ENCODE measurements around the gene SLC4A1. TPM values are rescaled to one million over a fixed set of nuclear protein-coding genes. Genes with fewer than 3 reads are reported as not detected.

The SLC4A1 gene
- total and polyA plus RNA-seq, 2 of the 13 experiments (the other 11 are each of a cell fraction or from before 2014, with no cell fraction given): not detected

- TF ChIP-seq NPAS2 (CRISPR knock-in tag; IDR thresholded peaks at IDR 0.05; ENCODE audit: borderline replicate concordance) (no peak), CSRNP1 (CRISPR knock-in tag; IDR thresholded peaks at IDR 0.05) (no peak), ZNF280B (CRISPR knock-in tag; IDR thresholded peaks at IDR 0.05; ENCODE audit: borderline replicate concordance) (no peak), ZNF232 (CRISPR knock-in tag; IDR thresholded peaks at IDR 0.05; ENCODE audit: borderline replicate concordance) (peak; percentile 83), ZBTB39 (CRISPR knock-in tag; IDR thresholded peaks at IDR 0.05) (no peak), ZNF383 (CRISPR knock-in tag; IDR thresholded peaks at IDR 0.05; ENCODE audit: borderline replicate concordance) (no peak), DNMT1 (CRISPR knock-in tag; IDR thresholded peaks at IDR 0.05) (no peak), ATF6 (CRISPR knock-in tag; conservative IDR thresholded peaks at IDR 0.05) (peak; percentile 96), KDM3A (CRISPR knock-in tag; IDR thresholded peaks at IDR 0.05; ENCODE audit: low read depth) (peak; percentile 82; the same call in 1 of the 2 replicates), WIZ (CRISPR knock-in tag; IDR thresholded peaks at IDR 0.05) (peak; percentile 93), DZIP1 (CRISPR knock-in tag; IDR thresholded peaks at IDR 0.05) (no peak), ZNF431 (CRISPR knock-in tag; IDR thresholded peaks at IDR 0.05; ENCODE audit: borderline replicate concordance, low read depth) (no peak), ELF4 (CRISPR knock-in tag; IDR thresholded peaks at IDR 0.05; ENCODE audit: borderline replicate concordance) (no peak), EEA1 (CRISPR knock-in tag; IDR thresholded peaks at IDR 0.05; ENCODE audit: borderline replicate concordance) (no peak), MBD4 (IDR thresholded peaks at IDR 0.05; ENCODE audit: borderline replicate concordance, low read length) (no peak), POGZ (CRISPR knock-in tag; IDR thresholded peaks at IDR 0.05) (peak; percentile 49)
Measured at GRCh38 chr17:44308320-44308818, 40.4 kb upstream of the SLC4A1 start, which contains the start of gene RUNDC3A (continued).
